ENCODE results near the gene DOCK1.

GRCh38 chr10:127159648-127160245, 254.5 kb downstream of the DOCK1 start:
- TF ChIP-seq POLR2A (IDR thresholded peaks at IDR 0.05; ENCODE audit: extremely low read depth, insufficient read length), result no peak
- no peak for TF ChIP-seq MAX (IDR thresholded peaks at IDR 0.05; ENCODE audit: low read depth, low read length)

Measured in NB4 (cell line).